GM19240 (cell line): Measurements from ENCODE around the gene SYNPO.

Experiments
- DNase-seq: peaks from one replicate; pipeline ENCODE4 v3.0.0; 2011; ENCODE audit warnings: low spot score; ENCODE audit not compliant: insufficient read length

Gene SYNPO

DNA sequence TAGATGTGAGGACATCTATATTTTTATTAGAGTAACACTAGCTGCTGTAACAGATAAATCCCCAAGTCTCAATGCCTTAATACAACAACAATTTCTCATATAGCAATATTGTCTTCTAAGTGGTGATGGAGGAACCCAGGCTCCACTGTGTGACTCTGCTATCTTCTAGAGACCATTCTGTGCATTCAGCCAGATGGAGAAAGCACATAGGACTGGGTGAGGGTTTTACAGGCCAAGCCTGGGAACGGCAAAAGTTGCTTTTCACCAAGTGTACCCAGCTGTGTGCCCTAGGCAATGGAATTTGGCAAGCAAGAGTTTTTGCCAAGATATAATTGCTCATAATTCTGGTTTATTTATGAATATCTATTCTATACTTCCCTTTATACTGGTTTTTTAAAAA is 48.7 kb downstream of the SYNPO start:
- no peak for DNase-seq

GRCh38 chr5:150690760-150691159 is 50.3 kb downstream of the SYNPO start:
- DNase-seq: no peak

GRCh38 chr5:150692276-150692675 is 51.8 kb downstream of the SYNPO start:
- DNase-seq: no peak

GRCh38 chr5:150694612-150695011 is 54.2 kb downstream of the SYNPO start:
- DNase-seq: no peak

- no peak for DNase-seq
Measured at GRCh38 chr5:150700246-150700593, 59.8 kb downstream of the SYNPO start.

GRCh38 chr5:150700594-150701377 is 60.3 kb downstream of the SYNPO start, which contains the start of gene RBM22:
Gene RBM22, minus strand, starts transcription at chr5:150701062. Its CDS starts 77 bp downstream, at chr5:150700985.
- DNase-seq: peak; percentile 71

GRCh38 chr5:150703762-150704161 is 63.3 kb downstream of the SYNPO start:
- DNase-seq: no peak

DNA sequence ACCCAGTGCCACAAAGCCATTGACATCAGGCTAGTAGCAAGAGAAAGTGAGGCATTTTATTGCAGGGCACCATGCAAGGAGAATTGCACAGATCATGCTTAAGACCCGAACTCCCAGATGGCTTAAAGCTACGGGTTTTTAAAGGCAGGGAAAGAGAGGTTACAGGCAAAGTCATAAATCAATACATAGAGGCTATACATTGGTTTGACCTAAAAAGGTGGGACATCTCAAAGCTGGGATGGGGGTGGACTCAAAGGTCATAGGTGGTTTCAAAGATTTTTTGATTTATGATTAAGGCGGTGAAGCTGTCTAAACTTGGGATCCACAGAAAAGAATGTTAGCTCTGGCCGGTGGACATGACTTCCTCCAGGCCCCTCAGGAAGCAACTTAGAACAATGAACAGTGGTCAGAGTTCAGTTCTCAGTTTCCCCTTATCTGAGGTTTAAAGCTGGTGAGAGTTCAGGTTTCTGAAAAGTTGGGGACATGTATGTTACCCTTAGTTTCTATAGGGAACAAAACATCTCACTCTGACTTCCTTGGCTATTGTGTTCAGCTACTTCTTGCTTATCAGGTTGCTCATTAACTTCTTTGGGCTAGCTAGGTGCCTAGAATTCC is 66.4 kb downstream of the SYNPO start:
- no peak for DNase-seq
